ENCODE results near the gene ASB5.

DNA sequence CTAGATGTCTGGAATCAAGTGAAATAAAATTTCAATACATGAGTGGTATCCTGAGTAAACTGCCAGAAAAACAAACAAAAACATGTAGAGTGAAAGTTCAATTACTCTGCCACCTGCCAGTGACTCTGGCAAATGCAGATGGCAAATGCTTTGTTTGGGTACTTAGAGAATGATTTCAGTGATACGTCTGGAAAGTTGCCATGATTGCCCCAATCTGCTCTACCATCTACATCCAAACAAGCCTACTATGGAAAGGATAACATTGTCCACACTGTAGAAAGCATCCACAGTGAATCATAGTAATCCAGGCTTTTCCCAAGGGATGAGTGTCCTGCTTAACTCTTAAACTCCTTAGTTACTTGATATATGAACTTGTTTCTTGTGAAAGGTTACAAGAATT is 77.0 kb downstream of the ASB5 start:
- TF ChIP-seq, protein P1, sequence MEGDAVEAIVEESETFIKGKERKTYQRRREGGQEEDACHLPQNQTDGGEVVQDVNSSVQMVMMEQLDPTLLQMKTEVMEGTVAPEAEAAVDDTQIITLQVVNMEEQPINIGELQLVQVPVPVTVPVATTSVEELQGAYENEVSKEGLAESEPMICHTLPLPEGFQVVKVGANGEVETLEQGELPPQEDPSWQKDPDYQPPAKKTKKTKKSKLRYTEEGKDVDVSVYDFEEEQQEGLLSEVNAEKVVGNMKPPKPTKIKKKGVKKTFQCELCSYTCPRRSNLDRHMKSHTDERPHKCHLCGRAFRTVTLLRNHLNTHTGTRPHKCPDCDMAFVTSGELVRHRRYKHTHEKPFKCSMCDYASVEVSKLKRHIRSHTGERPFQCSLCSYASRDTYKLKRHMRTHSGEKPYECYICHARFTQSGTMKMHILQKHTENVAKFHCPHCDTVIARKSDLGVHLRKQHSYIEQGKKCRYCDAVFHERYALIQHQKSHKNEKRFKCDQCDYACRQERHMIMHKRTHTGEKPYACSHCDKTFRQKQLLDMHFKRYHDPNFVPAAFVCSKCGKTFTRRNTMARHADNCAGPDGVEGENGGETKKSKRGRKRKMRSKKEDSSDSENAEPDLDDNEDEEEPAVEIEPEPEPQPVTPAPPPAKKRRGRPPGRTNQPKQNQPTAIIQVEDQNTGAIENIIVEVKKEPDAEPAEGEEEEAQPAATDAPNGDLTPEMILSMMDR (conservative IDR thresholded peaks at IDR 0.05), result peak; percentile 20
- TF ChIP-seq ZFX (IDR thresholded peaks at IDR 0.05), result no peak

All from C4-2B (cell line).